GM10248 (cell line): Measurements from ENCODE around the gene SMARCD3.

Experiments used
- CTCF ChIA-PET: fragments of 300-600 bp; sonication (Branson Sonifier 250); formaldehyde crosslinking; extraction: SDS; loops from one replicate; lab custom pipeline; 2021; ENCODE audit warnings: antibody characterized with exemption; lab: Yijun Ruan, JAX
- POLR2A ChIA-PET: fragments of 350-650 bp; sonication (Branson Sonifier 250); formaldehyde crosslinking; extraction: SDS; loops from one replicate; lab custom pipeline; 2020; ENCODE audit warnings: antibody characterized with exemption; lab: Yijun Ruan, JAX
- DNase-seq: peaks from one replicate; pipeline ENCODE4 v3.0.0; 2012; ENCODE audit errors: extremely low spot score
- TF ChIP-seq, protein P1 (sequence below): IDR thresholded peaks from 2 replicates; pipeline ENCODE4 v1.5.1; 2012; ENCODE audit warnings: mild to moderate bottlenecking, low read depth; ENCODE audit errors: extremely low read depth, missing control alignments, control extremely low read depth

The SMARCD3 gene

DNA sequence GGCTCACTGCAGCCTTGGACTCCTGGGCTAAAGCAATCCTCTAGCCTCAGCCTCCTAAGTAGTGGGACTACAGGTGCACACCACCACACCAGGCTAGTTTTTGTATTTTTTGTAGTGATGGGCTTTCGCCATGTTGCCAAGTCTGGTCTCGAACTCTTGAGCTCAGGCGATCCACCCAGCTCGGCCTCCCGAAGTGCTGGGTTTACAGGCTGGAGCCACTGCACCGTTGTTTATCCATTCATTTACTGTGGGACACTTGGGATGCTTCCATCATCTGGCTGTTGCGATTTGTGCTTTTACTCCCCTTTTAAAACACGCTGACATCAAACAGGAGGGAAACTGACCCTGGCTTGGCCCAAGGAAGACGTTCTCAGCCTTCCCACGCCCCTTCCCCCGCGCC lies 30.5 kb upstream of the SMARCD3 start:
- no peak for DNase-seq
- TF ChIP-seq, protein P1, sequence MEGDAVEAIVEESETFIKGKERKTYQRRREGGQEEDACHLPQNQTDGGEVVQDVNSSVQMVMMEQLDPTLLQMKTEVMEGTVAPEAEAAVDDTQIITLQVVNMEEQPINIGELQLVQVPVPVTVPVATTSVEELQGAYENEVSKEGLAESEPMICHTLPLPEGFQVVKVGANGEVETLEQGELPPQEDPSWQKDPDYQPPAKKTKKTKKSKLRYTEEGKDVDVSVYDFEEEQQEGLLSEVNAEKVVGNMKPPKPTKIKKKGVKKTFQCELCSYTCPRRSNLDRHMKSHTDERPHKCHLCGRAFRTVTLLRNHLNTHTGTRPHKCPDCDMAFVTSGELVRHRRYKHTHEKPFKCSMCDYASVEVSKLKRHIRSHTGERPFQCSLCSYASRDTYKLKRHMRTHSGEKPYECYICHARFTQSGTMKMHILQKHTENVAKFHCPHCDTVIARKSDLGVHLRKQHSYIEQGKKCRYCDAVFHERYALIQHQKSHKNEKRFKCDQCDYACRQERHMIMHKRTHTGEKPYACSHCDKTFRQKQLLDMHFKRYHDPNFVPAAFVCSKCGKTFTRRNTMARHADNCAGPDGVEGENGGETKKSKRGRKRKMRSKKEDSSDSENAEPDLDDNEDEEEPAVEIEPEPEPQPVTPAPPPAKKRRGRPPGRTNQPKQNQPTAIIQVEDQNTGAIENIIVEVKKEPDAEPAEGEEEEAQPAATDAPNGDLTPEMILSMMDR, result no peak
- CTCF ChIA-PET, result interaction anchor here (2.2 kb wide), 1 partner anchor 35 kb away, joined by 6 read pairs; no protein-coding TSS in a partner anchor
- POLR2A ChIA-PET, result no interaction called here

DNA sequence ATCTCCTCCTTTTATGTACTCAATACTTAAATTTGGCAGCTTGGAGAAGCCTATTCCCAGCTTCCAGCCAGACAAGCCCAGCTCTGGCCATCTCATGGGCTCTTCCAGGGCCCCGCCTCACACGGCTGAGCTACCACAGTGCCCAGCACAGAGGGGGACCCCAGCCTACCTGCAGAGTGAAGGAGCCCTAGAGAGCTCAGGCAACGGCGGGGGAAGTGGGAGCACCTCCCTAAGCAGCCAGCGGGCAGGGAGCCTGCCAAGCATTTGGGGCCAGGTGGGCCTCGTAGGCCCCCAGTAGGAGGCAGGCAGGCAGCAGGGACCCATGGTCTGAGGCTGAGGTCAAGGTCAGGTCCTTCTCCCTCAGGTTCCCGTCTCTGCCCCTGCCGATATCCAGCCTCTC lies 29.1 kb upstream of the SMARCD3 start:
- ChIA-PET CTCF (interaction anchor here (1.1 kb wide), 1 partner anchor 24 kb away, joined by 4 read pairs; no protein-coding TSS in a partner anchor), POLR2A (no interaction called here)
- TF ChIP-seq, protein P1, result no peak
- DNase-seq, result no peak

DNA sequence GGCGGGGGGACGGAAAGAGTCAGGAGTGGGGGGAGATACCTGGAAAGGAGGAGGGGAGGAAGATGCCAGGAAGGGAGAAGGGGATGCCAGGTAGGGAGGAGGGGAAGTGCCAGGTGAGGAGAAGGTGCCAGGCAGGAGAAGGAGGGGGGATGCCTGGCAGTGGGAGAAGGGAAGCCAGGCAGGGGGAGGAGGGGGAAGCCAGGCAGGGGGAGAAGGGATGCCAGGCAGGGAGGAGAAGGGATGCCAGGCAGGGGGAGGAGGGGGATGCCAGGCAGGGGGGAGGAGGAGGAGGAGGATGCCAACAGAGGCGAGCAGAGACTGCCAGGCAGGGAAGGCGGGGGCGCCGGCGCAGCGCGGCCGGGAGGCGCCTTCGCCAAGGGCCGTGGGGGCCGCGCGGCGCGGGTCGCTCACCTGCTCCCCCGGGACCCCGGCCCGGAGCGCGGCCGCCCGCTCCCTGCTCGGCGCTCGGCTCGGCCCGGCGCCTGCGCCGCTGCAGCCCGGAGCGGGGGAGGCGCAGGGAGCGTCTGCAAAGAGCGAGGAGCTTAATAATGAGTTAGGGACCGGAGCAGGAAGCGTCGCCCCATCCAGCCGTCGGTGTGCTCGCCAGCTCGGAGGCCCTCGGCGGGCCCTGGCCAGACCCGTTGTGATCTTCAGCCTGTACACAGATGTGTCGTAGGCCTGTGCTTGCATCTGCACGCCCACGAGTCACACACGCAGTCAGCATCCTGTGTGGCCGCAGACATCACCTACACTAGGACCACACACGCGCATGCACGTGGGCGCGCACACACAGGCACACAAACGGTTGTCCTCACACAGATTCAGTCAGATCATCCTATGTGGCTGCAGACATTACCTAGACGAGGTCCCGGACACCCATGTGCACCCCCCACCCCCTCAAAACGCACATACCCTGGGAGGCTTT lies 28.4 kb upstream of the SMARCD3 start:
- TF ChIP-seq, protein P1, result no peak
- POLR2A ChIA-PET, result no interaction called here
- CTCF ChIA-PET, result interaction anchor here (1.1 kb wide), 1 partner anchor 25 kb away, joined by 4 read pairs; no protein-coding TSS in a partner anchor
- peak; percentile 77 for DNase-seq

DNA sequence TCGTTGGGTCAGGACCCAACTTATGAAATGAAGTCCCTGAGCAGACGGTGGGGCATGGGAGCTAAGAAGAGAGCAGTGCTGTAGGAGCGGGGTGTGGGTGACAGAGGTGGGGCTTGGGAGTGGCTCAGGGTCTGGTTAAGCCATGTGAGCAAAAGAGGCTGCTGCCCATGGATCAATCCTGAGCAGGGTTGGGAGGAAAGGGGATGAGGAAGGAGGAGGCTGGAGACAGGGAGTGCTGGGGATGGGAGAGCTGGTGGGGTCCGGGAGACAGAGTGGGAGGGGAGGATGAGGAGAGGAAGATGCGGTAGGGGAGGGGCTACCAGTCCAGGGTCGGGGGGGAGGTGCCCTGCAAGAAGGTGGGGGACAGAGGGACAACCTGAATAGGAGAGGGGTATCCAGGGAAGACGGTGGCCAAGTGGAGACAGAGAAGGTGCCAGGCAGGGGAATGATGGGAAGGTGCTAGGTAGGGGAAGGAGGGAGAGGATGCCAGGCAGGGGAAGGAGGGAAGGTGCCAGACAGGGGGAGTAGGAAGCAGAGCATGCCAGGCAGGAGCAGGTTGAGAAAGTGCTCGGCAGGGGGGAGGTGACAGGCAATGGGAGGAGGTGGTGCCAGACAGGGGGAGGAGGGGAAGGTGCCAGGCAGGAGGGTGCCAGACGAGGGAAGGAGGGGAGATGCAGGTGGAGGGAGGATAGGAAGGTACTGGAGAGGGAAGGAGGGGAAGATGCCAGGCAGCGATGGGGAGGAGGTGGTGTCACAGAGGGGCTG lies 27.5 kb upstream of the SMARCD3 start:
- no peak for DNase-seq
- TF ChIP-seq, protein P1, result no peak

DNA sequence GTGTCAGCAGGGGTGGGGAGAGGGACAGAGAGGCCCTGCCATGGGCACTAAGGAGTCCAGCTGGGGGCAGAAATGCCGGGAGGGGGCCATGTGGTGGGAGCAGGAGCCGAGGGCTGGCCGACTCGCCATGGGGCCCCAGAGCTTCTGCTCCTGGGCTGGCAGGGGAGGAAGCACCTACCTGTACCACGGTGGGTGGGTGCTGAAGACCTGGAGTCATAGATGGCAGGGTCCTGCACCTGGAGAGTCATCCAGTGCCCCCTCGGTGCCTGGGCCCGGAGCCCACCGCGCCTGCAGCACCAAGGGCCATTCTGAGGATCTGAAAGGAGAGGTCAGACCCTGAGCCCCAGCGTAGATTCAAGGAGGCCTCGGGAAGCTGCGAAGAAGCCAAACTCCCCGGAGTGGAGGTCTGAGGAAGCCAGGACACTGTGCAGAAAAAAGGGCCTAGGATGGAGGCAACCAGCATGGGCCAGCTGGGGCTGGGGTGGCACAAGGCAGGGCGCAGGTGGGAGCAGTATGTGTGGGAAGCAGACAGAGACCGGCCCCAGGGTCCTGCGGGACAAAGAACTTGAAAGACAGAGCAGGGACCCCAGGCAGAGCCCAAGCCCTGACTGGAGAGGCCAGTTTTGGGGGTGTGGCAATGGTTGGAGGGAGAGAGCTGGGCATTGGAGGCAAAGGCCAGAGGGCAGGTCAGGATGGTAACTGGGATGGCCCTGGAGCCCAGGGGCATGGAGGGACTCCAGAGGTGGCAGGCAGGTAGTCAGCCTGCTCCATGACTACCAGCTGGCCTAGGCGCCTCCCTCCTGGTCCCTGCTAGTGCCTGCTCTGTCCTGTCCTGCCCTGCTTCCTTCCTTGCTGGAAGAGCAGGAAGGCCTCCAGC lies 26.7 kb upstream of the SMARCD3 start:
- DNase-seq, result no peak
- TF ChIP-seq, protein P1, result no peak
- POLR2A ChIA-PET, result no interaction called here
- CTCF ChIA-PET, result interaction anchor here (1.2 to 1.5 kb wide), 2 partner anchors 23 to 31 kb away, joined by 3 to 5 read pairs; no protein-coding TSS in a partner anchor

More for the DNA sequence above, 27.5 kb upstream of the SMARCD3 start:
- CTCF ChIA-PET, result interaction anchor here (1.2 kb wide), 1 partner anchor 32 kb away, joined by 5 read pairs; no protein-coding TSS in a partner anchor
- POLR2A ChIA-PET, result no interaction called here

DNA sequence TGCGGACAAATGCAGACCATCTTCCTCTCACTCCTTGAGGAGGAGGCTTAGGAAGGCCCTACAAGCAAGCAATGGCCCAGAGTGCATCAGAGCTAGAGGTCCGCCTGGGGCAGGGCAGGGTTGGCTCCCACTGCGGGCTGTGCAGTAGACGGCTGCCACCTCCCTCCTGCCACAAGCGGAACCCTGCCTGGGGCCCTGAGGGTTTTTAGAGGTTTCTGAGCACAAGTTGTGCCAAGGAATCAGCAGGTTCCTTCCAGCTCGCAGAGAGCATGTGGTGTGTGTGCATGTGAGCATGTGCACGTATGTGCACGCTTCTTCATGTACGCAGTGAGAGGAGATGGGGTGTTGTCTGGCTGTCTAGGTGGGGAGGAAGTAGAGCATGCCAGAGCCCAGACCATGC lies 25.9 kb upstream of the SMARCD3 start:
- ChIA-PET POLR2A (no interaction called here), CTCF (interaction anchor here (1.2 to 1.5 kb wide), 2 partner anchors 24 to 31 kb away, joined by 3 to 5 read pairs; no protein-coding TSS in a partner anchor)
- no peak for DNase-seq
- TF ChIP-seq, protein P1, result no peak
